CD4-positive, alpha-beta T cell (primary cell): ENCODE results near the gene SMC6. TPM values are rescaled to one million over a fixed set of nuclear protein-coding genes. Genes with fewer than 3 reads are reported as not detected.
A peak's percentile ranks its signal among the peaks of the same experiment; 100 is the strongest.

ENCODE experiments used
- ATAC-seq: fragments of 200-7000 bp; cut with Tn5 transposase; one replicate; pipeline ENCODE4 v1.10.0; 2022; ENCODE audit warnings: mild to moderate bottlenecking; ENCODE audit not compliant: poor library complexity
- CTCF ChIA-PET: fragments of 350-600 bp; sonication (Branson Sonifier 250); formaldehyde crosslinking; loops from one replicate; lab custom pipeline; 2021; ENCODE audit warnings: antibody characterized with exemption, inconsistent platforms; lab: Charles Lee
- POLR2A ChIA-PET: fragments of 350-600 bp; sonication (Branson Sonifier 250); formaldehyde crosslinking; loops from one replicate; lab custom pipeline; 2021; ENCODE audit warnings: antibody characterized with exemption, inconsistent platforms; lab: Charles Lee
- DNase-seq, 14 experiments: peaks; one replicate each; pipeline ENCODE4 v3.0.0-alpha.2; 2013 to 2020; ENCODE audit warnings: mixed read lengths in 2 of 14
- H3K27ac ChIP-seq, 2 donors: one replicate each; pipeline versions ENCODE4 v1.5.1 to v1.7.0; 2013; ENCODE audit warnings: low read length in 2 of 2, low read depth in 1 of 2, mild to moderate bottlenecking in 1 of 2
- H3K27me3 ChIP-seq, 2 experiments: 1 replicate in 1 of 2; 2 replicates in 1 of 2; pipeline versions ENCODE4 v1.6.1 to v1.7.0; 2013; ENCODE audit warnings: low read length in 2 of 2, control low read depth in 1 of 2, mild to moderate bottlenecking in 1 of 2, moderate library complexity in 1 of 2; ENCODE audit not compliant: insufficient read depth in 2 of 2, control insufficient read depth in 1 of 2
- H3K36me3 ChIP-seq: one replicate; pipeline ENCODE4 v1.6.1; 2013; ENCODE audit warnings: low read length, control low read depth; ENCODE audit not compliant: insufficient read depth
- H3K4me1 ChIP-seq: one replicate; pipeline ENCODE4 v1.6.1; 2013; ENCODE audit warnings: low read length, control low read depth; ENCODE audit not compliant: insufficient read depth
- H3K4me3 ChIP-seq: one replicate; pipeline ENCODE4 v1.5.1; 2013; ENCODE audit warnings: mild to moderate bottlenecking, low read length, moderate library complexity
- H3K9me3 ChIP-seq, 2 experiments: 1 replicate in 1 of 2; 2 replicates in 1 of 2; pipeline versions ENCODE4 v1.6.1 to v1.7.0; 2013; ENCODE audit warnings: low read length in 2 of 2, mild to moderate bottlenecking in 2 of 2, control low read depth in 1 of 2, moderate library complexity in 1 of 2; ENCODE audit not compliant: control insufficient read depth in 1 of 2, insufficient read depth in 1 of 2
- H3K27ac Mint-ChIP-seq: one replicate; pipeline ENCODE4 v1.8.0; 2020; ENCODE audit warnings: mixed read lengths
- H3K27me3 Mint-ChIP-seq: one replicate; pipeline ENCODE4 v1.8.0; 2021; ENCODE audit warnings: mixed read lengths
- H3K36me3 Mint-ChIP-seq: one replicate; pipeline ENCODE4 v1.8.0; 2021; ENCODE audit warnings: low read depth, mixed read lengths
- H3K4me1 Mint-ChIP-seq: one replicate; pipeline ENCODE4 v1.8.0; 2021; ENCODE audit warnings: low read depth, mixed read lengths
- H3K4me3 Mint-ChIP-seq: one replicate; pipeline ENCODE4 v1.8.0; 2020; ENCODE audit warnings: mild to moderate bottlenecking, mixed read lengths
- H3K9me3 Mint-ChIP-seq: one replicate; pipeline ENCODE4 v1.8.0; 2020; ENCODE audit warnings: mixed read lengths
- intact Hi-C, 2 experiments: fragments of 100-400 bp; cut with DNase I in 1 of 2; cut with micrococcal nuclease in 1 of 2; formaldehyde crosslinking; loops; one replicate each; pipeline versions ENCODE4 v1.15.1 to v1.9.0; 2023 to 2025; cut with DNase I, micrococcal nuclease
- total RNA-seq, 174 experiments: library from RNA in 2 of 174; stranded (reverse) in 2 of 174; gene quantifications; one replicate each; pipeline ENCODE4 v1.2.3 and lab custom pipeline; 2021 to 2026
- TF ChIP-seq, protein P1 (sequence below): fragments of 200-600 bp; IDR thresholded peaks from one replicate; pipeline ENCODE4 v1.8.0; 2022; ENCODE audit warnings: antibody characterized with exemption, mild to moderate bottlenecking

The SMC6 gene
- total RNA-seq, 2 experiments from 2014 or later: 7.1 to 7.8 TPM

DNA sequence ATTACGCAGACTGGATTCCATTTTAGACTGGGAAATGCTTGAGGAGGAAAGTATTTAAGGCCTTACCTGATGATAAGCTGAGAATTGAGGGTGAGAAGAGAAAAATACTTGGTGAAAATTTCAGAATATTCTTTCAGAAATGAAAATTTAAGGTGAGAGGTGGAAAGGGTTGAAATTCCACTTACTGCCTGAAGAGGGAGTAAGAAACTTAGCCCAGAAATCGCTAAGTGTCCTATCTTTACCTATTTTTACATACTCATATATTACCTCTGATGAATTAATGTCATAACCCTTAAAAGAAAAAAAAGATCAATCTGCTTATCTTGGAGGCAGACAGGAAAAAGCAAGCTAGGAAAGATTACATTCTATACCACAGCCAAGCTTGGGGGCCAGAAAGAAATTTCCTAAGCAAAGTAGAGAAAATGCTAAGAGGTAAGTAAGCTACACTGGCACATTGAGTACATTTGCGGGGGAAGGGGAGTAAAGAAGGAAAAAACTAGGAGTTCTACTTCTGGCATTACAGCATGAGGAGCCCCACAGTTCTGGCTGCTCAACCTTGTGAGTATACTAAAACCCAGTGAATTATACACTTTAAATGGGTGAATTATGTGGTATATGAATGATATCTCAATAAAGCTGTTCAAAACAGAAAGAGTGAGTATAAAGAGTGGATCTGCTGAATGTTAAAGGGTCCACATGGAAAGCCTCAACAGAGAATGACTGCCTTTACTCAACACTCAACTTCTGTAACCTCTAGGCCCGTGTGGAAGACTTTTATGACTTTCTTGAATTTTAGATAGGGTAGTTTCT is 33.8 kb downstream of the SMC6 start:
- H3K27ac Mint-ChIP-seq: no peak overlapping the region
- no peaks in the 10 kb centered on the region for H3K9me3 ChIP-seq
- no peak for ATAC-seq

DNA sequence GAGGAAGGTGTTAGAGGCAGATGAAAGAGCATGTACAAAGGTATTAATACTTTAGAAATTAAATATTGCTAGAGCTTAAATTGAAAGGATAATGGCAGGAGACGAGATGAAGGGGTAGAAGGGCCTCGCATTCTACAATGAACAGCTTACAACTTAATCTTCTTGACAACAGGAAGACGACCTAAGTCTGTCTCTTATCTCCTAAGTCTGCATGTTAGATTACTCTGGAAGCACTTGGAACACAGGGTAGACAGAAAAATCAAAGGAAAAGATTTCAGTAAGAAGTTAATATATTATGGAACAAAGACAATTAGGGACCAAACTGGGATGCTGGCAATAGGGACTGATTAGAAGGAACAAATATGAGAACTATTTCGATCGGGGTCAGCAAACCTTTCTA is 34.9 kb downstream of the SMC6 start:
- Mint-ChIP-seq H3K4me1 (no peaks in the 10 kb centered on the region), H3K36me3 (peaks cover 58% of the 10 kb centered on the region), H3K27ac (no peak overlapping the region), H3K9me3 (no peaks in the 10 kb centered on the region), H3K27me3 (no peaks in the 10 kb centered on the region), H3K4me3 (no peak overlapping the region)
- ChIA-PET POLR2A (interaction anchor here (2.4 kb wide), 1 partner anchor 35 kb away, joined by 6 read pairs; the partner anchor contains the start of genes GEN1 and SMC6), CTCF (interaction anchor here (1.6 to 1.9 kb wide), 2 partner anchors 10 to 37 kb away, joined by 5 to 8 read pairs; no protein-coding TSS in a partner anchor)
- Histone ChIP-seq H3K4me3 (no peak overlapping the region), H3K36me3 (peaks cover 53% of the 10 kb centered on the region), H3K27ac (no peak overlapping the region), H3K4me1 (no peaks in the 10 kb centered on the region), H3K9me3 (no peaks in the 10 kb centered on the region), H3K27me3 (no peaks in the 10 kb centered on the region)
- no peak for ATAC-seq
- intact Hi-C loops: loop anchor here in 1 of 2 experiments (5.0 kb wide), 1 partner anchor 459 kb away; no protein-coding TSS in a partner anchor
- no peak for DNase-seq
- TF ChIP-seq, protein P1, sequence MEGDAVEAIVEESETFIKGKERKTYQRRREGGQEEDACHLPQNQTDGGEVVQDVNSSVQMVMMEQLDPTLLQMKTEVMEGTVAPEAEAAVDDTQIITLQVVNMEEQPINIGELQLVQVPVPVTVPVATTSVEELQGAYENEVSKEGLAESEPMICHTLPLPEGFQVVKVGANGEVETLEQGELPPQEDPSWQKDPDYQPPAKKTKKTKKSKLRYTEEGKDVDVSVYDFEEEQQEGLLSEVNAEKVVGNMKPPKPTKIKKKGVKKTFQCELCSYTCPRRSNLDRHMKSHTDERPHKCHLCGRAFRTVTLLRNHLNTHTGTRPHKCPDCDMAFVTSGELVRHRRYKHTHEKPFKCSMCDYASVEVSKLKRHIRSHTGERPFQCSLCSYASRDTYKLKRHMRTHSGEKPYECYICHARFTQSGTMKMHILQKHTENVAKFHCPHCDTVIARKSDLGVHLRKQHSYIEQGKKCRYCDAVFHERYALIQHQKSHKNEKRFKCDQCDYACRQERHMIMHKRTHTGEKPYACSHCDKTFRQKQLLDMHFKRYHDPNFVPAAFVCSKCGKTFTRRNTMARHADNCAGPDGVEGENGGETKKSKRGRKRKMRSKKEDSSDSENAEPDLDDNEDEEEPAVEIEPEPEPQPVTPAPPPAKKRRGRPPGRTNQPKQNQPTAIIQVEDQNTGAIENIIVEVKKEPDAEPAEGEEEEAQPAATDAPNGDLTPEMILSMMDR: no peak

More for the DNA sequence above, 33.8 kb downstream of the SMC6 start:
- TF ChIP-seq, protein P1: peak; percentile 87
- H3K9me3 Mint-ChIP-seq: no peaks in the 10 kb centered on the region
- Histone ChIP-seq H3K27ac (no peak overlapping the region), H3K27me3 (no peaks in the 10 kb centered on the region), H3K4me3 (no peak overlapping the region), H3K36me3 (peaks cover 50% of the 10 kb centered on the region), H3K4me1 (no peaks in the 10 kb centered on the region)
- DNase-seq: peak in 3 of 14 experiments; percentile 27 to 35 (median 34)
- peaks cover 50% of the 10 kb centered on the region for H3K36me3 Mint-ChIP-seq
- intact Hi-C loops: loop anchor here in 1 of 2 experiments (5.0 kb wide), 2 partner anchors 458 to 658 kb away; no protein-coding TSS in a partner anchor
- H3K4me3 Mint-ChIP-seq: no peak overlapping the region
- ChIA-PET CTCF (interaction anchor here (1.6 to 1.9 kb wide), 2 partner anchors 11 to 36 kb away, joined by 5 to 8 read pairs; no protein-coding TSS in a partner anchor), POLR2A (interaction anchor here (0.6 to 2.4 kb wide), 2 partner anchors 34 to 48 kb away, joined by 3 to 6 read pairs; partner anchors contain the start of genes GEN1 and SMC6)
- no peaks in the 10 kb centered on the region for H3K4me1 Mint-ChIP-seq
- H3K27me3 Mint-ChIP-seq: no peaks in the 10 kb centered on the region

DNA sequence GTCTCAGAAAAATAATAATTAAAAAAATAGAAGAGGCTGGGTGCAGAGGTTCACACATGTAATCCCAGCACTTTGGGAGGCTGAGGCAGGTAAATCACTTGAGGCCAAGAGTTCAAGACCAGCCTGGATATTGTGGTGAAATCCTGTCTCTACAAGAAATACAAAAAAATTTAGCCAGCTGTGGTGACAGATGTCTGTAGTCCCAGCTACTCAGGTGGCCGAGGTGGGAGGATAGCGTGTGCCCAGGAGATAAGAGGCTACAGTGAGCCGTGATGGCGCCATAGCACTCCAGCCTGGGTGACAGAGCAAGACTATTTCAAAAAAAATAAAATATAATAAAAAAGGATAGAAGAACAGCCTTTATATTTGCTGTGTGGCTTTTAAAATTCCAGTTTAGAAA is 35.9 kb downstream of the SMC6 start:
- no peak overlapping the region for H3K27ac ChIP-seq
- Mint-ChIP-seq H3K4me1 (no peaks in the 10 kb centered on the region), H3K4me3 (no peak overlapping the region), H3K27ac (no peak overlapping the region), H3K36me3 (peaks cover 69% of the 10 kb centered on the region), H3K27me3 (no peaks in the 10 kb centered on the region), H3K9me3 (no peaks in the 10 kb centered on the region)
- no peaks in the 10 kb centered on the region for H3K27me3 ChIP-seq
- ATAC-seq (no peak), DNase-seq (no peak)
- peaks cover 57% of the 10 kb centered on the region for H3K36me3 ChIP-seq
- H3K4me3 ChIP-seq: no peak overlapping the region
- H3K4me1 ChIP-seq: no peaks in the 10 kb centered on the region
- TF ChIP-seq, protein P1: no peak
- ChIA-PET CTCF (no interaction called here), POLR2A (interaction anchor here (0.6 kb wide), 1 partner anchor 13 kb away, joined by 3 read pairs; no protein-coding TSS in a partner anchor)
- no peaks in the 10 kb centered on the region for H3K9me3 ChIP-seq
- intact Hi-C loops: loop anchor here in 1 of 2 experiments (5.0 kb wide), 1 partner anchor 460 kb away; no protein-coding TSS in a partner anchor
